DND-41 (cell line): Measurements from ENCODE around the gene ARHGAP25.

ENCODE experiments used
- ATAC-seq: fragments of 200-7000 bp; cut with Tn5 transposase; 3 replicates; pipeline ENCODE4 v1.9.1; 2021; ENCODE audit warnings: low read depth; ENCODE audit not compliant: insufficient read depth
- DNase-seq: peaks from one replicate; pipeline ENCODE4 v3.0.0-alpha.2; 2020
- H2AFZ ChIP-seq: 2 replicates; pipeline ENCODE4 v1.6.0; 2012; ENCODE audit warnings: low read depth, low read length
- H3K27ac ChIP-seq: 2 replicates; pipeline ENCODE4 v1.5.1; 2012; ENCODE audit warnings: low read length, inconsistent platforms
- H3K27me3 ChIP-seq: fragments of 200-600 bp; sonication (generic); 2 replicates; pipeline ENCODE4 v1.6.0; 2012; ENCODE audit warnings: low read length, mild to moderate bottlenecking, inconsistent platforms; ENCODE audit not compliant: insufficient read depth, poor library complexity
- H3K36me3 ChIP-seq: 2 replicates; pipeline ENCODE4 v1.5.1; 2012; ENCODE audit warnings: low read length, inconsistent platforms; ENCODE audit not compliant: insufficient read depth
- H3K4me1 ChIP-seq: 2 replicates; pipeline ENCODE4 v1.5.1; 2012; ENCODE audit warnings: mild to moderate bottlenecking, low read length; ENCODE audit not compliant: insufficient read depth
- H3K4me2 ChIP-seq: 2 replicates; pipeline ENCODE4 v1.6.0; 2012; ENCODE audit warnings: mild to moderate bottlenecking, moderate library complexity, low read length, inconsistent platforms; ENCODE audit not compliant: insufficient read depth
- H3K4me3 ChIP-seq, 2 experiments: fragments of 200-600 bp in 1 of 2; shearing (Covaris generic) in 1 of 2; 2 replicates each; pipeline ENCODE4 v1.5.1; 2012 to 2016; ENCODE audit warnings: inconsistent platforms in 2 of 2, low read length in 2 of 2, mild to moderate bottlenecking in 2 of 2, low read depth in 1 of 2, moderate library complexity in 1 of 2
- H3K79me2 ChIP-seq: 2 replicates; pipeline ENCODE4 v1.6.0; 2012; ENCODE audit warnings: low read length, inconsistent platforms; ENCODE audit not compliant: insufficient read depth
- H3K9ac ChIP-seq: 2 replicates; pipeline ENCODE4 v1.6.0; 2012; ENCODE audit warnings: low read depth, mild to moderate bottlenecking, inconsistent platforms, low read length, moderate library complexity
- H3K9me3 ChIP-seq: 2 replicates; pipeline ENCODE4 v1.5.1; 2012; ENCODE audit warnings: low read length, moderate library complexity, mild to moderate bottlenecking, inconsistent platforms; ENCODE audit not compliant: insufficient read depth, severe bottlenecking
- H4K20me1 ChIP-seq: 2 replicates; pipeline ENCODE4 v1.6.0; 2012; ENCODE audit warnings: low read length; ENCODE audit not compliant: insufficient read depth
- EZH2 ChIP-seq: IDR thresholded peaks from 3 replicates; pipeline ENCODE4 v1.6.1; 2012; ENCODE audit warnings: borderline replicate concordance, low read depth, mild to moderate bottlenecking, moderate library complexity, low read length, inconsistent platforms; ENCODE audit not compliant: severe bottlenecking
- TF ChIP-seq, protein P1 (sequence below): IDR thresholded peaks from 2 replicates; pipeline ENCODE4 v1.5.1; 2012; ENCODE audit warnings: borderline replicate concordance, low read length, moderate library complexity, mild to moderate bottlenecking; ENCODE audit not compliant: poor library complexity, severe bottlenecking; ENCODE audit errors: extremely low read depth

The ARHGAP25 gene

DNA sequence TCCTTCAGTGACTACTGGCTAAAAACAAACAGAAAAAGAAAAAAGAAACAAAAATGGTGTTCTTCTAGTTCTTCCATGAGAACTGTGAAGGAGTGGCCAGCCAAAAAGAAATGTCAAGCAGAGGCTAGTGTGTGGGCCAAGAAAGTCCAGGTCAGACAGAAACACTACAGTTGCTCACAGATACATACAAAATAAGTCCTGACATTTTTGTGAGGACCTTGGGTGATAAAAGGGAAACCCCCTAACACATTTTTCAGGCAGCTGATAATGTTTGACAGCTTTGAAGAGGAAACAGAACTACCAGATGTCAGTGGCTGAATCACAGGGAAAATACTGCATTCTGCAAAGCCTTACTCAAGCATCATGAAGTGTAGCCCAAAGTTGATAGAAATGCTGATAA is 28.1 kb downstream of the ARHGAP25 start:
- no peak for TF ChIP-seq EZH2
- TF ChIP-seq, protein P1, sequence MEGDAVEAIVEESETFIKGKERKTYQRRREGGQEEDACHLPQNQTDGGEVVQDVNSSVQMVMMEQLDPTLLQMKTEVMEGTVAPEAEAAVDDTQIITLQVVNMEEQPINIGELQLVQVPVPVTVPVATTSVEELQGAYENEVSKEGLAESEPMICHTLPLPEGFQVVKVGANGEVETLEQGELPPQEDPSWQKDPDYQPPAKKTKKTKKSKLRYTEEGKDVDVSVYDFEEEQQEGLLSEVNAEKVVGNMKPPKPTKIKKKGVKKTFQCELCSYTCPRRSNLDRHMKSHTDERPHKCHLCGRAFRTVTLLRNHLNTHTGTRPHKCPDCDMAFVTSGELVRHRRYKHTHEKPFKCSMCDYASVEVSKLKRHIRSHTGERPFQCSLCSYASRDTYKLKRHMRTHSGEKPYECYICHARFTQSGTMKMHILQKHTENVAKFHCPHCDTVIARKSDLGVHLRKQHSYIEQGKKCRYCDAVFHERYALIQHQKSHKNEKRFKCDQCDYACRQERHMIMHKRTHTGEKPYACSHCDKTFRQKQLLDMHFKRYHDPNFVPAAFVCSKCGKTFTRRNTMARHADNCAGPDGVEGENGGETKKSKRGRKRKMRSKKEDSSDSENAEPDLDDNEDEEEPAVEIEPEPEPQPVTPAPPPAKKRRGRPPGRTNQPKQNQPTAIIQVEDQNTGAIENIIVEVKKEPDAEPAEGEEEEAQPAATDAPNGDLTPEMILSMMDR, result no peak
- H3K27ac ChIP-seq, result peak overlapping the region; percentile 80
- no peak for DNase-seq

DNA sequence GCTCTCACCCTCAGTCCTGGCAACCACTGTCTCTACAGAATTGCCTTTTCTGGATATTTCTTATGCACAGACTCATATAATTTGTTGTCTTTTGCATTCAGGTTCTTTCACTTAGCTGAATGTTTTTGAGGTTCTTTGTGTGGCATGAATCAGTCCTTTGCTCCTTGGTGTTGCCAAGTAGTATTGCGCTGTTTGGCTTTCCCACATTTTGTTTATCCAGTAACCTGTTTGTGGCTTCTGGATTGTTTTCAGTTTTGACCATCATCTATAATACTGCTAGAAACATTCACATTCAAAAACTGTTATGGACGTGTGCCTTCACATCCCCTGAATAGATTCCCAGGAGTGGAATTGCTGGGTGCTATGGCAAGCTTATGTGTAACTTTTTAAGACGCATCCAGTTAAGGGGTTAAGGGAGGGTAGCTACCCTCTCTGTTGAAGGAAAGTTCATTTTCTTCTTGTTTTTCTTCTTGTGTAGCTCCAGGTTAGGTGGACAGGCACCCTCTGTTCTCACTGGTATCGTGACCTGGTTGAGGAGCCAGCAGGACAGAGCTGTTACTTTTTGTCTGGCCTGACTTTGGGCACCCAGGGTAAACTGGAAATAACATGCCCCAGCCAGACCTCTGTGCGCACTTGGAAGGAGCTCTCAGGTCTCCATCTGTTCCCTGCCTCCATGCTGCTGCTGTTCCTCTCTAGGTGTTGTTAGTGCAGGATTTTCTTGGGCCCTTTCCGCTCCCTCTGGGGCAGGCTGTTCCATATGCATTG is 29.6 kb downstream of the ARHGAP25 start:
- DNase-seq, result no peak
- peak overlapping the region; percentile 85 for H3K27ac ChIP-seq
- TF ChIP-seq, protein P1, result no peak
- TF ChIP-seq EZH2, result no peak
- peaks cover 90% of the 10 kb centered on the region for H3K4me1 ChIP-seq
- peak overlapping the region; percentile 38; the same call in 1 of the 2 replicates for H2AFZ ChIP-seq
- H3K9me3 ChIP-seq, result no peaks in the 10 kb centered on the region
- no peaks in the 10 kb centered on the region for H3K27me3 ChIP-seq
- H4K20me1 ChIP-seq, result no peaks in the 10 kb centered on the region
- H3K4me3 ChIP-seq, result peak overlapping the region in 1 of 2 experiments; percentile 33; a peak in 2 of 4 replicates
- H3K36me3 ChIP-seq, result no peaks in the 10 kb centered on the region
- peak overlapping the region; percentile 41 for H3K9ac ChIP-seq
- peak overlapping the region; percentile 59 for H3K4me2 ChIP-seq
- peaks cover 58% of the 10 kb centered on the region for H3K79me2 ChIP-seq
- ATAC-seq, result no peak

More for the DNA sequence above, 28.1 kb downstream of the ARHGAP25 start:
- peaks cover 43% of the 10 kb centered on the region for H3K79me2 ChIP-seq
- H3K27me3 ChIP-seq, result no peaks in the 10 kb centered on the region
- no peaks in the 10 kb centered on the region for H3K36me3 ChIP-seq
- H3K4me2 ChIP-seq, result peak overlapping the region; percentile 34; the same call in 1 of the 2 replicates
- H2AFZ ChIP-seq, result peak overlapping the region; percentile 38; the same call in 1 of the 2 replicates
- ATAC-seq, result peak; percentile 18; the same call in 1 of the 3 replicates
- H3K9me3 ChIP-seq, result no peaks in the 10 kb centered on the region
- H3K4me1 ChIP-seq, result peaks cover 77% of the 10 kb centered on the region
- H4K20me1 ChIP-seq, result no peaks in the 10 kb centered on the region
- H3K4me3 ChIP-seq, result 0 out of 4 replicates have a peak overlapping the region, but pooled peaks of 1 of the 2 experiments have one; percentile 7
- H3K9ac ChIP-seq, result peak overlapping the region; percentile 38

DNA sequence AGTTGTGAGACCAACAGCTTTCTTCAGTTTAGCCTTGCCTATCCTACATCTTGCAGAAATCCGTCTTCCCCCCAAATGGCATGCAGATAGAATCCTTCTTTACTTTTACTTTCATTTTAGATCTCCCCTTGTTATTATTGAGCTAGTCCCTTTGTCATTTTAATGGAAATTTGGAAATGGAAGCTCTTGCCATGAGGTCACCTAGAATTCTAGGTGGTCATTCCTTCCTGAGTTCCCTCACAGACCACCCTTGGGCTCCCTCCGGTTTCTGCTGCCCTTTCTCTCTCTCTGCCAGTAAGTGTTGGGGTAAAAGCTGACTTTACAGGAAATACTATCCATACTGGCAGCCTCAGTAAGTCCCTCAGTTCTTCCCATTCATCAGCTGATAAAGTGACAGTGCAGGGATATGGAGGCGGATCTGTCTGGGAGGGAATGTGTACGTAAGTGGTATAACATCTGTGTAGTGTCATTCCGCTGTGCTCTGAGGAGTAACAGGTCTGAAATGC is 30.2 kb downstream of the ARHGAP25 start:
- ATAC-seq (no peak), DNase-seq (no peak)
- Histone ChIP-seq H4K20me1 (no peaks in the 10 kb centered on the region), H3K9me3 (no peaks in the 10 kb centered on the region), H3K27me3 (no peaks in the 10 kb centered on the region), H3K4me1 (peaks cover 90% of the 10 kb centered on the region), H3K36me3 (no peaks in the 10 kb centered on the region), H3K27ac (peak overlapping the region; percentile 85), H3K79me2 (peaks cover 64% of the 10 kb centered on the region), H3K9ac (peak overlapping the region; percentile 41), H2AFZ (peak overlapping the region; percentile 38; the same call in 1 of the 2 replicates), H3K4me2 (peak overlapping the region; percentile 59), H3K4me3 (peak overlapping the region in 1 of 2 experiments; percentile 33; a peak in 2 of 4 replicates)
- TF ChIP-seq EZH2, result no peak
- TF ChIP-seq, protein P1, result no peak
